Measurements from ENCODE around the gene B9D1.
A peak's percentile ranks its signal among the peaks of the same experiment; 100 is the strongest.
"Not testable (repeated sequence)": the region's sequence is repeated elsewhere in the genome, so short reads cannot be mapped to it uniquely, and the experiment has no call there.

The B9D1 gene

GRCh38 chr17:19357351-19357750 lies 5.2 kb downstream of the B9D1 start:
- no peak for DNase-seq

GRCh38 chr17:19354748-19355147 lies 7.8 kb downstream of the B9D1 start:
- DNase-seq = no peak

GRCh38 chr17:19353401-19353800 lies 9.1 kb downstream of the B9D1 start:
- DNase-seq = not testable (repeated sequence)

- no peak for DNase-seq
Observed at GRCh38 chr17:19348806-19349205, 13.7 kb downstream of the B9D1 start.

GRCh38 chr17:19348081-19348650 lies 14.4 kb downstream of the B9D1 start:
- no peak for DNase-seq

- DNase-seq = no peak
Observed at GRCh38 chr17:19347323-19348080, 15.0 kb downstream of the B9D1 start.

- DNase-seq = no peak
Observed at GRCh38 chr17:19346351-19347255, 15.9 kb downstream of the B9D1 start.

GRCh38 chr17:19345486-19346350 lies 16.8 kb downstream of the B9D1 start:
- DNase-seq = no peak

- DNase-seq = no peak
Observed at GRCh38 chr17:19345067-19345460, 17.5 kb downstream of the B9D1 start.

GRCh38 chr17:19344311-19345066 lies 18.0 kb downstream of the B9D1 start:
- no peak for DNase-seq

GRCh38 chr17:19343671-19344151 lies 18.8 kb downstream of the B9D1 start:
- no peak for DNase-seq

- no peak for DNase-seq
Observed at GRCh38 chr17:19343256-19343630, 19.3 kb downstream of the B9D1 start.

GRCh38 chr17:19342611-19343255 lies 19.8 kb downstream of the B9D1 start:
- DNase-seq = no peak

GRCh38 chr17:19341641-19342610 lies 20.6 kb downstream of the B9D1 start:
- no peak for DNase-seq

GRCh38 chr17:19341211-19341631 lies 21.3 kb downstream of the B9D1 start:
- DNase-seq = no peak

- no peak for DNase-seq
Observed at GRCh38 chr17:19339341-19339815, 23.1 kb downstream of the B9D1 start.

GRCh38 chr17:19338031-19338990 lies 24.2 kb downstream of the B9D1 start:
- DNase-seq = peak; percentile 50 to 61

GRCh38 chr17:19337712-19338023 lies 24.9 kb downstream of the B9D1 start:
- no peak for DNase-seq

Measured in stimulated activated CD4-positive, alpha-beta T cell treated with anti-CD3 and anti-CD28 coated beads, Interleukin-2, amount 100 ng/mL, for 48 hours (primary cell).